ENCODE measurements around the gene HINT1. TPM values are rescaled to one million over a fixed set of nuclear protein-coding genes. Genes with fewer than 3 reads are reported as not detected.

Gene HINT1
- total RNA-seq, 1 donor = 134 TPM

DNA sequence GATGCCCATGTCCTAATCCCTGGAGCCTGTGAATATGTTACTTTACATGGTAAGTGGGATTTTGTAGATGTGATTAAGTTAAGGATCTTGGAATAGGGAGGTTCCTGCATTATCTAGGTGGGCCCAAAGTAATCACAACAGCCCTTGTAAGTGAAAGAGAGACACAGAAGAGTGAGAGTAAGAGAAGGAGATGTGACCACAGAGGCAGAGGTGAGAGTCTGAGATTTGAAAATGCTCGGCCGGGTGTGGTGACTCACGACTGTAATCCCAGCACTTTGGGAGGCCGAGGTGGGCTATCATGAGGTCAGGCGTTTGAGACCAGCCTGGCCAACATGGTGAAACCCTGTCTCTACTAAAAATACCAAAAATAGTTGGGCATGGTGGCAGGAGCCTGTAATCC, 2.6 kb upstream of the HINT1 start:
- no peak for DNase-seq (ENCODE audit: insufficient read length, low spot score, missing footprints)
- H4K20me1 ChIP-seq (ENCODE audit: insufficient read depth, low read length) = no peaks in the 10 kb centered on the region
- no peak overlapping the region for H3K4me2 ChIP-seq (ENCODE audit: insufficient read depth, low read length)
- H3K9me3 ChIP-seq (ENCODE audit: low read depth, low read length) = no peaks in the 10 kb centered on the region
- no peak overlapping the region for H3K27ac ChIP-seq (ENCODE audit: low read depth, low read length)
- peaks cover 19% of the 10 kb centered on the region for H3K4me1 ChIP-seq (ENCODE audit: insufficient read depth, low read length)
- peaks cover 32% of the 10 kb centered on the region for H3K79me2 ChIP-seq (ENCODE audit: insufficient read depth, low read length)
- H2AFZ ChIP-seq (ENCODE audit: low read length) = no peak overlapping the region
- no peaks in the 10 kb centered on the region for H3K36me3 ChIP-seq (ENCODE audit: insufficient read depth, low read length)
- no peak overlapping the region for H3K4me3 ChIP-seq (ENCODE audit: insufficient read depth, low read length)
- no peaks in the 10 kb centered on the region for H3K27me3 ChIP-seq (ENCODE audit: insufficient read depth, low read length)
- TF ChIP-seq CTCF (IDR thresholded peaks at IDR 0.05; ENCODE audit: extremely low read depth, low read depth, low read length) = no peak

GRCh38 chr5:131164191-131165118, 601 bp downstream of the HINT1 start:
- Histone ChIP-seq H3K4me2 (ENCODE audit: insufficient read depth, low read length) (peak overlapping the region; percentile 95), H3K4me1 (ENCODE audit: insufficient read depth, low read length) (peaks cover 6% of the 10 kb centered on the region), H3K9me3 (ENCODE audit: low read depth, low read length) (no peaks in the 10 kb centered on the region), H2AFZ (ENCODE audit: low read length) (peak overlapping the region; percentile 99), H3K36me3 (ENCODE audit: insufficient read depth, low read length) (peaks cover 28% of the 10 kb centered on the region), H3K27me3 (ENCODE audit: insufficient read depth, low read length) (no peaks in the 10 kb centered on the region), H4K20me1 (ENCODE audit: insufficient read depth, low read length) (peaks cover 1% of the 10 kb centered on the region), H3K27ac (ENCODE audit: low read depth, low read length) (peak overlapping the region; percentile 92), H3K4me3 (ENCODE audit: insufficient read depth, low read length) (peak overlapping the region; percentile 98), H3K79me2 (ENCODE audit: insufficient read depth, low read length) (peaks cover 51% of the 10 kb centered on the region)
- DNase-seq (ENCODE audit: insufficient read length, low spot score, missing footprints) = peak; percentile 94
- TF ChIP-seq CTCF (IDR thresholded peaks at IDR 0.05; ENCODE audit: extremely low read depth, low read depth, low read length) = no peak

- Histone ChIP-seq H3K36me3 (ENCODE audit: insufficient read depth, low read length) (peaks cover 37% of the 10 kb centered on the region), H3K79me2 (ENCODE audit: insufficient read depth, low read length) (peaks cover 55% of the 10 kb centered on the region), H3K4me3 (ENCODE audit: insufficient read depth, low read length) (peak overlapping the region; percentile 98), H3K9me3 (ENCODE audit: low read depth, low read length) (no peaks in the 10 kb centered on the region), H4K20me1 (ENCODE audit: insufficient read depth, low read length) (peaks cover 5% of the 10 kb centered on the region), H3K27ac (ENCODE audit: low read depth, low read length) (peak overlapping the region; percentile 92), H3K4me1 (ENCODE audit: insufficient read depth, low read length) (peaks cover 6% of the 10 kb centered on the region), H2AFZ (ENCODE audit: low read length) (no peak overlapping the region), H3K27me3 (ENCODE audit: insufficient read depth, low read length) (no peaks in the 10 kb centered on the region), H3K4me2 (ENCODE audit: insufficient read depth, low read length) (peak overlapping the region; percentile 95)
- DNase-seq (ENCODE audit: insufficient read length, low spot score, missing footprints) = peak; percentile 92
- no peak for TF ChIP-seq CTCF (IDR thresholded peaks at IDR 0.05; ENCODE audit: extremely low read depth, low read depth, low read length)
These were observed 1.6 kb downstream of the HINT1 start for GRCh38 chr5:131163276-131164119.

All from osteoblast (primary cell).